ENCODE results near the gene HOXC9.

HOXC9 gene

GRCh38 chr12:53977596-53978445 lies 22.1 kb upstream of the HOXC9 start:
- TF ChIP-seq CTCF (IDR thresholded peaks at IDR 0.05; ENCODE audit: insufficient read depth, missing control alignments) = no peak
- DNase-seq (ENCODE audit: insufficient read length, low spot score) (no peak), FAIRE-seq (no peak)

GRCh38 chr12:53978477-53979356 lies 21.2 kb upstream of the HOXC9 start:
- no peak for TF ChIP-seq CTCF (IDR thresholded peaks at IDR 0.05; ENCODE audit: insufficient read depth, missing control alignments)
- DNase-seq (ENCODE audit: insufficient read length, low spot score) (no peak), FAIRE-seq (no peak)

GRCh38 chr12:53980104-53980801 lies 19.7 kb upstream of the HOXC9 start:
- FAIRE-seq = no peak
- DNase-seq (ENCODE audit: insufficient read length, low spot score) = no peak
- TF ChIP-seq CTCF (IDR thresholded peaks at IDR 0.05; ENCODE audit: insufficient read depth, missing control alignments) = no peak

GRCh38 chr12:53980802-53981496 lies 19.0 kb upstream of the HOXC9 start:
- DNase-seq (ENCODE audit: insufficient read length, low spot score) (no peak), FAIRE-seq (no peak)
- TF ChIP-seq CTCF (IDR thresholded peaks at IDR 0.05; ENCODE audit: insufficient read depth, missing control alignments) = no peak

GRCh38 chr12:53981634-53982565 lies 18.1 kb upstream of the HOXC9 start:
- no peak for DNase-seq (ENCODE audit: insufficient read length, low spot score)
- no peak for FAIRE-seq
- no peak for TF ChIP-seq CTCF (IDR thresholded peaks at IDR 0.05; ENCODE audit: insufficient read depth, missing control alignments)

All from D721Med (cell line).